HepG2 (cell line): Measurements from ENCODE around the gene MYL9. TPM values are rescaled to one million over a fixed set of nuclear protein-coding genes. Genes with fewer than 3 reads are reported as not detected.

Source experiments
- ARNT ChIP-seq: fragments of 450-650 bp; IDR thresholded peaks from 2 replicates; pipeline ENCODE4 v1.6.1; 2017
- ASH2L ChIP-seq: fragments of 300-600, 200-600 bp; sonication (generic); IDR thresholded peaks from 2 replicates; pipeline ENCODE4 v1.7.0; 2017; ENCODE audit warnings: low read depth, mild to moderate bottlenecking, moderate library complexity, mixed read lengths, low read length; ENCODE audit not compliant: insufficient read length
- LCORL ChIP-seq, 2 experiments: fragments of 450-650 bp in 1 of 2; sonication (generic) in 1 of 2; formaldehyde crosslinking in 1 of 2; IDR thresholded peaks; 2 replicates each; pipeline versions ENCODE4 v1.5.0 to v1.6.1; 2017 to 2020; ENCODE audit warnings: antibody characterized with exemption in 1 of 2, missing genetic modification reagents in 1 of 2
- NFYB ChIP-seq: sonication (generic); formaldehyde crosslinking; IDR thresholded peaks from 2 replicates; pipeline ENCODE4 v1.4.0; 2020; ENCODE audit warnings: missing genetic modification reagents
- PCBP1 ChIP-seq: fragments of 200-400 bp; formaldehyde crosslinking; IDR thresholded peaks from 2 replicates; pipeline ENCODE4 v1.6.1; 2017; ENCODE audit warnings: mild to moderate bottlenecking, low read depth, low read length, borderline replicate concordance
- RBFOX2 ChIP-seq: fragments of 200-400 bp; formaldehyde crosslinking; IDR thresholded peaks from 2 replicates; pipeline ENCODE4 v1.6.1; 2017; ENCODE audit warnings: low read depth, mild to moderate bottlenecking, low read length
- TSC22D2 ChIP-seq: sonication (generic); formaldehyde crosslinking; IDR thresholded peaks from 2 replicates; pipeline ENCODE4 v1.5.1; 2020; ENCODE audit warnings: missing genetic modification reagents, mild to moderate bottlenecking, borderline replicate concordance
- ZFP1 ChIP-seq: IDR thresholded peaks from 2 replicates; pipeline ENCODE4 v1.6.1; 2016
- ZNF10 ChIP-seq: sonication (generic); formaldehyde crosslinking; IDR thresholded peaks from 2 replicates; pipeline ENCODE4 v1.4.0; 2020; ENCODE audit warnings: mild to moderate bottlenecking, low read depth, missing genetic modification reagents, borderline replicate concordance
- ZNF510 ChIP-seq: sonication (generic); formaldehyde crosslinking; IDR thresholded peaks from 2 replicates; pipeline ENCODE4 v1.4.0; 2020; ENCODE audit warnings: low read depth, mild to moderate bottlenecking, missing genetic modification reagents
- ZNF790 ChIP-seq: sonication (generic); formaldehyde crosslinking; IDR thresholded peaks from 2 replicates; pipeline ENCODE4 v1.8.0; 2022; ENCODE audit warnings: missing genetic modification reagents, mild to moderate bottlenecking, borderline replicate concordance
- polyA plus RNA-seq, 8 experiments: library from polyadenylated mRNA; depleted of rRNA in 3 of 8; stranded (reverse) in 7 of 8; unstranded in 1 of 8; fragments of >200 nt; fragmentation: Illumina TruSeq in 4 of 8; extraction: Trizol in 4 of 8; gene quantifications; 2 replicates each; pipeline versions ENCODE4 v1.2.1 to v1.2.3, GENCODE V29; 2011 to 2016; ENCODE audit warnings: low read depth in 4 of 8, missing spikeins in 1 of 8, mixed read lengths in 1 of 8; ENCODE audit not compliant: insufficient read depth in 1 of 8
- total RNA-seq, 5 experiments: library from RNA; depleted of rRNA; stranded (reverse); fragments of >200 nt; fragmentation: Illumina TruSeq; extraction: Trizol; gene quantifications; 2 replicates each; pipeline ENCODE4 v1.2.3, GENCODE V29; 2016; ENCODE audit warnings: low read depth in 1 of 5
- TF ChIP-seq, protein P1 (sequence below): sonication (generic); formaldehyde crosslinking; IDR thresholded peaks from 2 replicates; pipeline ENCODE4 v1.5.0; 2020; ENCODE audit warnings: mild to moderate bottlenecking, missing genetic modification reagents, borderline replicate concordance
- TF ChIP-seq, protein P2 (sequence below): sonication (generic); formaldehyde crosslinking; IDR thresholded peaks from 2 replicates; pipeline ENCODE4 v1.9.0; 2021; ENCODE audit warnings: missing genetic modification reagents, borderline replicate concordance
- TF ChIP-seq, protein P3 (sequence below): sonication (generic); formaldehyde crosslinking; IDR thresholded peaks from 2 replicates; pipeline ENCODE4 v1.4.0; 2020; ENCODE audit warnings: missing genetic modification reagents

MYL9 gene
- total and polyA plus RNA-seq, 2 of the 13 experiments (the other 11 are each of a cell fraction or from before 2014, with no cell fraction given) = 0.87 to 2.2 TPM

DNA sequence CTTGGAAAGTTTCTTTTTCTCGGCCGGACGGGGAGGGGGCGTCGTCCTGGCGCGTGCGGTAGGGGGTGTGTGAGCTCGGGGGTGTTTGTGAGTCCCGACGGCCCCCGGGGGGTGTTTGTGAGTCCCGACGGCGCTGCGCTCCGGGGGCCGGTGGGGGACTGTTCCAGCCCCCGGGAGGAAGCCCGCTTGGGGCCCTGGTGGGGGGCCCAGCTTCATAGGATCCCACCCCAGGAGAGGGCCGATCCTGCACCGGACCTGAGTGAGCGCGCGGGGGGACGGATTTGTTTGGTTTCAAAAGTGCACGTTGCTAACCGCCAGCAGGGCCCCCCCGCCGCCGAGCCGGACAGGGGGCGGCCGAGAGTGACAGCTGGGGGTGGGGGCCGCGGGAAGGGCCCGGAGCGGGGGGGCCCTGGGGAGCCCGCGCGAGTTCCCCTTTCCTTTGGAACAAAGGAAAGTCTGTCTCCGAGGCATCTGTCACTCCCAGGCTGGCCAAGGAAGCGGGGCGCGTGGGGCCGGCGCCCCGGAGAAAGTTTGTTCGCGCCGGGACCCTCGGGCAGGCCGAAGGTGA is 32.6 kb downstream of the MYL9 start (continued):
- TF ChIP-seq PCBP1 (peak; percentile 33; the same call in 1 of the 2 replicates), NFYB (CRISPR knock-in tag) (no peak), LCORL (IDR thresholded peaks at IDR 0.05) (no peak), LCORL (CRISPR knock-in tag; IDR thresholded peaks at IDR 0.05) (no peak; the same call in 1 of the 2 replicates), ZNF10 (no peak), ZFP1 (CRISPR knock-in tag) (no peak), ZNF790 (CRISPR knock-in tag) (no peak), ZNF510 (CRISPR knock-in tag) (no peak), RBFOX2 (peak; percentile 70), ARNT (no peak), TSC22D2 (CRISPR knock-in tag) (0 out of 2 replicates have a peak, but pooled peaks have one; percentile 33), ASH2L (peak; percentile 34)
- TF ChIP-seq, protein P1, sequence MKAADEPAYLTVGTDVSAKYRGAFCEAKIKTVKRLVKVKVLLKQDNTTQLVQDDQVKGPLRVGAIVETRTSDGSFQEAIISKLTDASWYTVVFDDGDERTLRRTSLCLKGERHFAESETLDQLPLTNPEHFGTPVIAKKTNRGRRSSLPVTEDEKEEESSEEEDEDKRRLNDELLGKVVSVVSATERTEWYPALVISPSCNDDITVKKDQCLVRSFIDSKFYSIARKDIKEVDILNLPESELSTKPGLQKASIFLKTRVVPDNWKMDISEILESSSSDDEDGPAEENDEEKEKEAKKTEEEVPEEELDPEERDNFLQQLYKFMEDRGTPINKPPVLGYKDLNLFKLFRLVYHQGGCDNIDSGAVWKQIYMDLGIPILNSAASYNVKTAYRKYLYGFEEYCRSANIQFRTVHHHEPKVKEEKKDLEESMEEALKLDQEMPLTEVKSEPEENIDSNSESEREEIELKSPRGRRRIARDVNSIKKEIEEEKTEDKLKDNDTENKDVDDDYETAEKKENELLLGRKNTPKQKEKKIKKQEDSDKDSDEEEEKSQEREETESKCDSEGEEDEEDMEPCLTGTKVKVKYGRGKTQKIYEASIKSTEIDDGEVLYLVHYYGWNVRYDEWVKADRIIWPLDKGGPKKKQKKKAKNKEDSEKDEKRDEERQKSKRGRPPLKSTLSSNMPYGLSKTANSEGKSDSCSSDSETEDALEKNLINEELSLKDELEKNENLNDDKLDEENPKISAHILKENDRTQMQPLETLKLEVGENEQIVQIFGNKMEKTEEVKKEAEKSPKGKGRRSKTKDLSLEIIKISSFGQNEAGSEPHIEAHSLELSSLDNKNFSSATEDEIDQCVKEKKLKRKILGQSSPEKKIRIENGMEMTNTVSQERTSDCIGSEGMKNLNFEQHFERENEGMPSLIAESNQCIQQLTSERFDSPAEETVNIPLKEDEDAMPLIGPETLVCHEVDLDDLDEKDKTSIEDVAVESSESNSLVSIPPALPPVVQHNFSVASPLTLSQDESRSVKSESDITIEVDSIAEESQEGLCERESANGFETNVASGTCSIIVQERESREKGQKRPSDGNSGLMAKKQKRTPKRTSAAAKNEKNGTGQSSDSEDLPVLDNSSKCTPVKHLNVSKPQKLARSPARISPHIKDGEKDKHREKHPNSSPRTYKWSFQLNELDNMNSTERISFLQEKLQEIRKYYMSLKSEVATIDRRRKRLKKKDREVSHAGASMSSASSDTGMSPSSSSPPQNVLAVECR (CRISPR knock-in tag) = no peak; the same call in 1 of the 2 replicates
- TF ChIP-seq, protein P2, sequence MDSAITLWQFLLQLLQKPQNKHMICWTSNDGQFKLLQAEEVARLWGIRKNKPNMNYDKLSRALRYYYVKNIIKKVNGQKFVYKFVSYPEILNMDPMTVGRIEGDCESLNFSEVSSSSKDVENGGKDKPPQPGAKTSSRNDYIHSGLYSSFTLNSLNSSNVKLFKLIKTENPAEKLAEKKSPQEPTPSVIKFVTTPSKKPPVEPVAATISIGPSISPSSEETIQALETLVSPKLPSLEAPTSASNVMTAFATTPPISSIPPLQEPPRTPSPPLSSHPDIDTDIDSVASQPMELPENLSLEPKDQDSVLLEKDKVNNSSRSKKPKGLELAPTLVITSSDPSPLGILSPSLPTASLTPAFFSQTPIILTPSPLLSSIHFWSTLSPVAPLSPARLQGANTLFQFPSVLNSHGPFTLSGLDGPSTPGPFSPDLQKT (CRISPR knock-in tag) = no peak
- TF ChIP-seq, protein P3, sequence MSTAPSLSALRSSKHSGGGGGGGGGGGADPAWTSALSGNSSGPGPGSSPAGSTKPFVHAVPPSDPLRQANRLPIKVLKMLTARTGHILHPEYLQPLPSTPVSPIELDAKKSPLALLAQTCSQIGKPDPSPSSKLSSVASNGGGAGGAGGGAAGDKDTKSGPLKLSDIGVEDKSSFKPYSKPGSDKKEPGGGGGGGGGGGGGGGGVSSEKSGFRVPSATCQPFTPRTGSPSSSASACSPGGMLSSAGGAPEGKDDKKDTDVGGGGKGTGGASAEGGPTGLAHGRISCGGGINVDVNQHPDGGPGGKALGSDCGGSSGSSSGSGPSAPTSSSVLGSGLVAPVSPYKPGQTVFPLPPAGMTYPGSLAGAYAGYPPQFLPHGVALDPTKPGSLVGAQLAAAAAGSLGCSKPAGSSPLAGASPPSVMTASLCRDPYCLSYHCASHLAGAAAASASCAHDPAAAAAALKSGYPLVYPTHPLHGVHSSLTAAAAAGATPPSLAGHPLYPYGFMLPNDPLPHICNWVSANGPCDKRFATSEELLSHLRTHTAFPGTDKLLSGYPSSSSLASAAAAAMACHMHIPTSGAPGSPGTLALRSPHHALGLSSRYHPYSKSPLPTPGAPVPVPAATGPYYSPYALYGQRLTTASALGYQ (CRISPR knock-in tag) = peak; percentile 11; the same call in 1 of the 2 replicates
